Keratinocyte (primary cell): ENCODE data around the gene TIFAB.

ENCODE experiments used
- EZH2 ChIP-seq: IDR thresholded peaks from one replicate; pipeline ENCODE4 v1.6.1; 2012; ENCODE audit warnings: inconsistent platforms, mild to moderate bottlenecking, low read length, moderate library complexity
- TF ChIP-seq, protein P1 (sequence below), 3 experiments: IDR thresholded peaks in 1 of 3; conservative IDR thresholded peaks in 1 of 3; optimal IDR thresholded peaks in 1 of 3; 2 replicates in 2 of 3; 3 replicates in 1 of 3; pipeline versions ENCODE3 to v1.5.1; 2011; ENCODE audit warnings: low read length in 3 of 3, mild to moderate bottlenecking in 3 of 3, moderate library complexity in 2 of 3, control low read depth in 1 of 3, inconsistent platforms in 1 of 3; ENCODE audit not compliant: insufficient read depth in 2 of 3; ENCODE audit errors: extremely low read depth in 1 of 3

- TF ChIP-seq, protein P1, sequence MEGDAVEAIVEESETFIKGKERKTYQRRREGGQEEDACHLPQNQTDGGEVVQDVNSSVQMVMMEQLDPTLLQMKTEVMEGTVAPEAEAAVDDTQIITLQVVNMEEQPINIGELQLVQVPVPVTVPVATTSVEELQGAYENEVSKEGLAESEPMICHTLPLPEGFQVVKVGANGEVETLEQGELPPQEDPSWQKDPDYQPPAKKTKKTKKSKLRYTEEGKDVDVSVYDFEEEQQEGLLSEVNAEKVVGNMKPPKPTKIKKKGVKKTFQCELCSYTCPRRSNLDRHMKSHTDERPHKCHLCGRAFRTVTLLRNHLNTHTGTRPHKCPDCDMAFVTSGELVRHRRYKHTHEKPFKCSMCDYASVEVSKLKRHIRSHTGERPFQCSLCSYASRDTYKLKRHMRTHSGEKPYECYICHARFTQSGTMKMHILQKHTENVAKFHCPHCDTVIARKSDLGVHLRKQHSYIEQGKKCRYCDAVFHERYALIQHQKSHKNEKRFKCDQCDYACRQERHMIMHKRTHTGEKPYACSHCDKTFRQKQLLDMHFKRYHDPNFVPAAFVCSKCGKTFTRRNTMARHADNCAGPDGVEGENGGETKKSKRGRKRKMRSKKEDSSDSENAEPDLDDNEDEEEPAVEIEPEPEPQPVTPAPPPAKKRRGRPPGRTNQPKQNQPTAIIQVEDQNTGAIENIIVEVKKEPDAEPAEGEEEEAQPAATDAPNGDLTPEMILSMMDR (optimal IDR thresholded peaks at IDR 0.05 in 1 of 3, IDR thresholded peaks at IDR 0.05 in 1 of 3, conservative IDR thresholded peaks at IDR 0.05 in 1 of 3; ENCODE audit: extremely low read depth in 1 of 3, insufficient read depth in 2 of 3, low read length in 3 of 3) = no peak
- TF ChIP-seq EZH2 = no peak
These were observed 15.0 kb upstream of the TIFAB start for GRCh38 chr5:135467051-135467625.
